OCI-LY1 (cell line): Measurements from ENCODE around the gene BTBD9.

Experiments used
- H2AFZ ChIP-seq: fragments of 200-600 bp; sonication (generic), shearing (Covaris generic); 2 replicates; pipeline ENCODE4 v1.6.0; 2014; ENCODE audit warnings: antibody characterized with exemption, mild to moderate bottlenecking, low read length
- H3F3A ChIP-seq: fragments of 200-600 bp; sonication (generic), shearing (Covaris generic); 2 replicates; pipeline ENCODE4 v1.6.0; 2014; ENCODE audit warnings: mild to moderate bottlenecking, antibody characterized with exemption, low read length, moderate library complexity; ENCODE audit not compliant: insufficient read depth
- H3K27ac ChIP-seq: fragments of 200-600 bp; sonication (generic); 2 replicates; pipeline ENCODE4 v1.5.1; 2014; ENCODE audit warnings: low read length, mixed run types, mild to moderate bottlenecking, low read depth; ENCODE audit not compliant: poor library complexity, severe bottlenecking
- H3K27me3 ChIP-seq: fragments of 200-600 bp; sonication (generic); 2 replicates; pipeline ENCODE4 v1.6.0; 2014; ENCODE audit warnings: antibody characterized with exemption, mild to moderate bottlenecking, low read length, moderate library complexity; ENCODE audit not compliant: insufficient read depth
- H3K36me3 ChIP-seq: fragments of 200-600 bp; sonication (generic); 2 replicates; pipeline ENCODE4 v1.6.1; 2014; ENCODE audit warnings: mild to moderate bottlenecking, antibody characterized with exemption, low read length, moderate library complexity, mixed read lengths; ENCODE audit not compliant: insufficient read depth
- H3K4me1 ChIP-seq: fragments of 200-600 bp; sonication (generic); 2 replicates; pipeline ENCODE4 v1.5.1; 2014; ENCODE audit warnings: mild to moderate bottlenecking, low read length, moderate library complexity; ENCODE audit not compliant: insufficient read depth, severe bottlenecking
- H3K4me2 ChIP-seq: fragments of 200-600 bp; sonication (generic), shearing (Covaris generic); 2 replicates; pipeline ENCODE4 v1.6.1; 2014; ENCODE audit warnings: low read length
- H3K4me3 ChIP-seq: fragments of 200-600 bp; sonication (generic); 2 replicates; pipeline ENCODE4 v1.5.1; 2014; ENCODE audit warnings: low read length, low read depth, mild to moderate bottlenecking, mixed read lengths; ENCODE audit not compliant: poor library complexity, severe bottlenecking
- H3K79me2 ChIP-seq: fragments of 200-600 bp; shearing (Covaris generic); 2 replicates; pipeline ENCODE4 v1.6.1; 2016; ENCODE audit warnings: mixed run types, low read length, mixed read lengths; ENCODE audit not compliant: insufficient read depth
- H3K9ac ChIP-seq: fragments of 200-600 bp; sonication (generic), shearing (Covaris generic); 2 replicates; pipeline ENCODE4 v1.6.1; 2014; ENCODE audit warnings: mild to moderate bottlenecking, low read length, mixed read lengths
- H3K9me2 ChIP-seq: fragments of 200-600 bp; sonication (generic), shearing (Covaris generic); 2 replicates; pipeline ENCODE4 v1.6.1; 2014; ENCODE audit warnings: low read depth, mild to moderate bottlenecking, low read length, mixed read lengths
- H3K9me3 ChIP-seq: fragments of 200-600 bp; shearing (Covaris generic); 2 replicates; pipeline ENCODE4 v1.6.1; 2014; ENCODE audit warnings: low read length, mixed read lengths
- H4K20me1 ChIP-seq: fragments of 200-600 bp; sonication (generic), shearing (Covaris generic); 2 replicates; pipeline ENCODE4 v1.6.0; 2016; ENCODE audit warnings: mild to moderate bottlenecking, low read length; ENCODE audit not compliant: insufficient read depth
- EZH2 ChIP-seq: fragments of 200-600 bp; sonication (generic), shearing (Covaris generic); IDR thresholded peaks from 2 replicates; pipeline ENCODE4 v1.8.0; 2017; ENCODE audit warnings: borderline replicate concordance, mixed run types, mild to moderate bottlenecking, antibody characterized with exemption, low read length, moderate library complexity, mixed read lengths
- TF ChIP-seq, protein P1 (sequence below): fragments of 200-600 bp; sonication (generic), shearing (Covaris generic); IDR thresholded peaks from 2 replicates; pipeline ENCODE4 v1.5.1; 2017; ENCODE audit warnings: mild to moderate bottlenecking, antibody characterized with exemption, low read length, moderate library complexity, mixed read lengths

The BTBD9 gene

DNA sequence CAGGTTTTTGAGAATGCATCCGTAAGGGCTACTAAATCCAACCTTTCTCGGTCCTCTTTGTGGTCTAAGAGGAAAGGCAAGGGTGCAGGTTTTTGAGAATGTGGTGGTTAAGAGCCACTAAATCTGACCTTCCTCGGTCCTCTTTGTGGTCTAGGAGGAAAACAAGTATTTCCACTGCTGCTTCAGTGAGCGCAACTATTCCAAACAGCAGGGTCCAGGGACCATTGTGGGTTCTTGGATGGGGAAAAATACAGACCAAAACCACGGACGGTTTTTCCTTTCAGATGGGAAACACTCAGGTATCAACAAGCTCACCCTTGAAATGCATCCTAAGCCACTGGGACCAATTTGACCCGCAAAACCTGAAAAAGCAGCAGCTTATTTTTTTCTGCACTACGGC, 21.9 kb downstream of the BTBD9 start:
- Histone ChIP-seq H3K79me2 (no peaks in the 10 kb centered on the region), H3K27me3 (no peaks in the 10 kb centered on the region), H3K9me2 (no peaks in the 10 kb centered on the region), H3F3A (no peaks in the 10 kb centered on the region), H2AFZ (no peak overlapping the region), H3K4me2 (no peak overlapping the region), H3K9me3 (no peaks in the 10 kb centered on the region), H4K20me1 (no peaks in the 10 kb centered on the region), H3K9ac (no peak overlapping the region), H3K36me3 (no peaks in the 10 kb centered on the region), H3K4me1 (no peaks in the 10 kb centered on the region), H3K4me3 (no peak overlapping the region), H3K27ac (no peak overlapping the region)
- TF ChIP-seq, protein P1, sequence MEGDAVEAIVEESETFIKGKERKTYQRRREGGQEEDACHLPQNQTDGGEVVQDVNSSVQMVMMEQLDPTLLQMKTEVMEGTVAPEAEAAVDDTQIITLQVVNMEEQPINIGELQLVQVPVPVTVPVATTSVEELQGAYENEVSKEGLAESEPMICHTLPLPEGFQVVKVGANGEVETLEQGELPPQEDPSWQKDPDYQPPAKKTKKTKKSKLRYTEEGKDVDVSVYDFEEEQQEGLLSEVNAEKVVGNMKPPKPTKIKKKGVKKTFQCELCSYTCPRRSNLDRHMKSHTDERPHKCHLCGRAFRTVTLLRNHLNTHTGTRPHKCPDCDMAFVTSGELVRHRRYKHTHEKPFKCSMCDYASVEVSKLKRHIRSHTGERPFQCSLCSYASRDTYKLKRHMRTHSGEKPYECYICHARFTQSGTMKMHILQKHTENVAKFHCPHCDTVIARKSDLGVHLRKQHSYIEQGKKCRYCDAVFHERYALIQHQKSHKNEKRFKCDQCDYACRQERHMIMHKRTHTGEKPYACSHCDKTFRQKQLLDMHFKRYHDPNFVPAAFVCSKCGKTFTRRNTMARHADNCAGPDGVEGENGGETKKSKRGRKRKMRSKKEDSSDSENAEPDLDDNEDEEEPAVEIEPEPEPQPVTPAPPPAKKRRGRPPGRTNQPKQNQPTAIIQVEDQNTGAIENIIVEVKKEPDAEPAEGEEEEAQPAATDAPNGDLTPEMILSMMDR: no peak
- no peak for TF ChIP-seq EZH2

DNA sequence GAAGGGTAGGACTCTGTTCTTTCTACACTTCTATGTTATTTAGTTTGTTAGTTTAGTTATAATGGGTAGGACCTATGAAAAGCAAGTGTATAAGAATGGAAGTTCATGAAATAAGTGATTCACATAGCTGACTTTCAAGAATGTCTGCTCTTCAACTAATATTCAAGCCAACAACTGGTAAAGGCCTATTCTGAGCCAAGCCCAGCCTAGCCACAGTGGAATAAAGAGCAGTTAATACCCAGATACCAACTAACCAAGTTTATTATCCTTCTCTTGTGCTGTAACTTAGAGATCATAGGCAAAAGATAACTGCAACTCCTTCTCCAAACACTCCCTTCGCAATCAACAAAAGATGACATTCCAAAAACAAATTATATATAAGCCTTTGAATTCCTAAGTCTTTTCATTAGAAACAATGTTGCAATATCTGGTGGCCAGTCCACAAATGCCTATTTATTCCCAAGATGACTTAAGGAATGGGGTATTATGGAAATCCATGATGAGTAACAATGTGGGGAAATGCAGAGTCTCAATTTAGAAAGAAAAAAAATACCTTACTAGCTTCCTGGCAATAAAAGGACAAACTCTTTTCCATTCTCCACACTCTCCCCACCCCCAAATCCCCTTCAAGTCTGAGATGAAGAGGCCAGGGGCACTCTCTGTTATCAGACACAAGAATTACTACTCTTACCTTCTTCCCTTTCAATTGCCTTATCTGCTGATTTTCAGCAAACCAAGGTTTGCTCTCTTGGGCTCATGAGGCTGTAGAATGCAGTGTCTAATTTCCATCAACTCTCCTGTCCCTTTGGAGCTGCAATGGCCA, 27.4 kb downstream of the BTBD9 start:
- no peaks in the 10 kb centered on the region for H3K36me3 ChIP-seq
- TF ChIP-seq EZH2: no peak
- TF ChIP-seq, protein P1: no peak
- H3K4me2 ChIP-seq: no peak overlapping the region
- no peak overlapping the region for H3K27ac ChIP-seq
- no peaks in the 10 kb centered on the region for H3K9me2 ChIP-seq
- H3K4me1 ChIP-seq: no peaks in the 10 kb centered on the region
- H3F3A ChIP-seq: no peaks in the 10 kb centered on the region
- H3K9me3 ChIP-seq: no peaks in the 10 kb centered on the region
- no peaks in the 10 kb centered on the region for H3K27me3 ChIP-seq
- no peak overlapping the region for H3K9ac ChIP-seq
- no peak overlapping the region for H3K4me3 ChIP-seq
- H3K79me2 ChIP-seq: no peaks in the 10 kb centered on the region
- no peaks in the 10 kb centered on the region for H4K20me1 ChIP-seq
- no peak overlapping the region for H2AFZ ChIP-seq

DNA sequence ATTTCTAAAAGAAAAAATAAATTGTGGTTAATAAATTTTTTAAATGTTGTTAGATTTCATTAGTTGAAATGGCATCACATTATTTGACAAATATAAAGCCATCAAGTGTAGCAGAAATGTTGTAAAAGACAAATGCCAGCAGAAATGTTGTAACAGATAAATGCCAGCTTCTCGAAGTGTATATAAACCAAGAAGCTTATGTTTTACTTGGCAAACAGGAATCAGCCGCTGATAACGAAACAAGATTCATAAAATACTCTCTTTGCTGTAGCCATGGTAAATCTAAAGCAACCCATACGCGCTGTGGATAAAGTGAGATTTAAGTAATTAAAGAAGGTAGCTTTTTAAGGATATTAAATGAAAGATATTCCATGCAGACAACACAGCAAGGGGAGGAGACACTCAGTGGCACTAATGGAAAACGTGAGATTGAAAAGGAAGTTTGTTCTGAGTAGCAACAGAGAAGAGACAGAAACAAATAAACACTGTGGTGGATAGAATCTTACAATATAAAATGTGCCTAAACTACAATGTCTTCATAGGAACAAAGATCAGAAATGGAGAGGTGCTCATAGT, 29.6 kb downstream of the BTBD9 start:
- H3K4me1 ChIP-seq: no peaks in the 10 kb centered on the region

More for the DNA sequence above, 29.6 kb downstream of the BTBD9 start:
- H3K9me3 ChIP-seq: no peaks in the 10 kb centered on the region
- no peaks in the 10 kb centered on the region for H3K27me3 ChIP-seq
- H3K27ac ChIP-seq: no peak overlapping the region
- no peak overlapping the region for H3K9ac ChIP-seq
- no peaks in the 10 kb centered on the region for H3F3A ChIP-seq
- H2AFZ ChIP-seq: no peak overlapping the region
- H3K4me2 ChIP-seq: no peak overlapping the region
- H3K36me3 ChIP-seq: no peaks in the 10 kb centered on the region
- H3K4me3 ChIP-seq: no peak overlapping the region
- no peaks in the 10 kb centered on the region for H3K79me2 ChIP-seq
- no peaks in the 10 kb centered on the region for H3K9me2 ChIP-seq
- H4K20me1 ChIP-seq: no peaks in the 10 kb centered on the region
- no peak for TF ChIP-seq EZH2
- TF ChIP-seq, protein P1: no peak
